Upper lobe of right lung (tissue), 1 donor: ENCODE data around the gene RASD2. TPM values are rescaled to one million over a fixed set of nuclear protein-coding genes. Genes with fewer than 3 reads are reported as not detected.

Source experiments
- ATAC-seq: fragments of 200-7000 bp; cut with Tn5 transposase; one replicate; pipeline ENCODE4 v1.9.1; 2020; ENCODE audit warnings: mild to moderate bottlenecking, moderate library complexity
- DNase-seq: peaks from one replicate; pipeline ENCODE4 v3.0.0-alpha.2; 2020
- H3K27ac ChIP-seq: fragments of 200-600 bp; one replicate; pipeline ENCODE4 v1.8.0; 2022
- H3K27me3 ChIP-seq: fragments of 200-600 bp; one replicate; pipeline ENCODE4 v1.8.0; 2022; ENCODE audit warnings: mild to moderate bottlenecking
- H3K36me3 ChIP-seq: fragments of 200-600 bp; one replicate; pipeline ENCODE4 v1.8.0; 2022
- H3K4me1 ChIP-seq: fragments of 200-600 bp; one replicate; pipeline ENCODE4 v1.8.0; 2022
- H3K4me3 ChIP-seq: fragments of 200-600 bp; one replicate; pipeline ENCODE4 v1.8.0; 2022; ENCODE audit warnings: mild to moderate bottlenecking
- H3K9me3 ChIP-seq: fragments of 200-600 bp; one replicate; pipeline ENCODE4 v1.8.0; 2022
- intact Hi-C: fragments of 100-400 bp; cut with DNase I; formaldehyde crosslinking; loops from one replicate; pipeline ENCODE4 v1.11.0; 2022
- total RNA-seq: library from RNA; stranded (reverse); fragmentation: NEBNext Ultra II Directional; extraction: Animal tissue kit (Norgen Biotek cat#: 25700); gene quantifications from one replicate; pipeline ENCODE4 v1.2.1, GENCODE V29; 2021
- TF ChIP-seq, protein P1 (sequence below): fragments of 200-600 bp; IDR thresholded peaks from one replicate; pipeline ENCODE4 v1.8.0; 2022; ENCODE audit warnings: antibody characterized with exemption
- donor health status: DM: no; HTN: yes; CAD: no; lungs with severe emphysema.

RASD2 gene
- total RNA-seq, 1 donor from 2014 or later: 4.1 TPM

DNA sequence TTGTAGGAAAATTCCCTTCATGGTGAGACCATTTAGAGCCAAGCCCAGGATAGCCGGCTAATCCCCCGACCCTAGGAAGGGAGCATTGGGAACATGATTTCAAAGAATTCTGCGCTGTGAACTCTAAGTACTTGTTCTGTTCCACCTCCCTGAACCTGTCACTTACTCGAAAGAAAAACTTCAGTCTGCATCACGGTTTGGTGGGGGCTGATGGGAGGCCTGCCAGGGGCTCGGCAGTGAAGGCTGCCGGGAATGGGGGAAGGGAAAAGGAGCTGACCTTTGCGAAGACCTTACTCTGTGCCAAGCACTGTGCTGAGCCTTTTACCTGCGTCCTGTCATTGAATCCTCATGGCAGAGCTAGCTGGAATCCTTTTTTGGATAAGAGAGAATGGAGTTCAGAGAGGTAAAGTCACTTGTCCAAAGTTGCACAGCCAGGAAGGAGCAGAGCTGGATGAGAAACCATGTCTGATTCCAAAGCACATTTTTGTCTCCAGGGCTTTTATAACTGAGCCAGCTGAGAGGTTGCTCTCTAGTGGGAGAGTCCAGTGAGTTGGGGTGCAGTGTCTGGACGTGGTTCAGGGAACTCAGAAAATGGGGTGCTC lies 15.4 kb downstream of the RASD2 start:
- H3K27ac ChIP-seq: no peak overlapping the region
- no peak overlapping the region for H3K4me3 ChIP-seq
- no peaks in the 10 kb centered on the region for H3K27me3 ChIP-seq
- H3K36me3 ChIP-seq: no peaks in the 10 kb centered on the region
- ATAC-seq (no peak), DNase-seq (no peak)
- H3K9me3 ChIP-seq: no peaks in the 10 kb centered on the region
- intact Hi-C loops: no loop called here
- H3K4me1 ChIP-seq: no peaks in the 10 kb centered on the region
- TF ChIP-seq, protein P1, sequence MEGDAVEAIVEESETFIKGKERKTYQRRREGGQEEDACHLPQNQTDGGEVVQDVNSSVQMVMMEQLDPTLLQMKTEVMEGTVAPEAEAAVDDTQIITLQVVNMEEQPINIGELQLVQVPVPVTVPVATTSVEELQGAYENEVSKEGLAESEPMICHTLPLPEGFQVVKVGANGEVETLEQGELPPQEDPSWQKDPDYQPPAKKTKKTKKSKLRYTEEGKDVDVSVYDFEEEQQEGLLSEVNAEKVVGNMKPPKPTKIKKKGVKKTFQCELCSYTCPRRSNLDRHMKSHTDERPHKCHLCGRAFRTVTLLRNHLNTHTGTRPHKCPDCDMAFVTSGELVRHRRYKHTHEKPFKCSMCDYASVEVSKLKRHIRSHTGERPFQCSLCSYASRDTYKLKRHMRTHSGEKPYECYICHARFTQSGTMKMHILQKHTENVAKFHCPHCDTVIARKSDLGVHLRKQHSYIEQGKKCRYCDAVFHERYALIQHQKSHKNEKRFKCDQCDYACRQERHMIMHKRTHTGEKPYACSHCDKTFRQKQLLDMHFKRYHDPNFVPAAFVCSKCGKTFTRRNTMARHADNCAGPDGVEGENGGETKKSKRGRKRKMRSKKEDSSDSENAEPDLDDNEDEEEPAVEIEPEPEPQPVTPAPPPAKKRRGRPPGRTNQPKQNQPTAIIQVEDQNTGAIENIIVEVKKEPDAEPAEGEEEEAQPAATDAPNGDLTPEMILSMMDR: no peak

DNA sequence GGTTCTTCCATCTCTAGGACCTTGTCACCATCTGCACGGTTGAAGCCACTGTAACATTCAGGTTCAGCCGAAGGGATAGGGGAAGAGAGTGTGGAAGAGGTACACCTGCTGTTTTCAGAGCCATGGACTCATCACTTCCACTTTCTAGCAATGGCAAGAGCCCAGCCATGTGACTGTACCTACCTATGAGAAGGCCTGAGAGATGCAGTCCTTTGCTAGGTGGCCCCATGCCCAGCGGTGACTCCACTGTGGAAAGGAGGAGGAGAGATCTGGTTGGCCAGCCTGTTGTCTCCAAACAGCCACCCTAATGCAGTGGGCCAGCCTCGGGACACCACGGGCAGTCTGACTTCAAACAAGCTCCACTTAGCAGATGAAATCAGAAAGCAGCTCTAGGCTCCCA lies 16.0 kb downstream of the RASD2 start:
- Histone ChIP-seq H3K36me3 (no peaks in the 10 kb centered on the region), H3K4me1 (no peaks in the 10 kb centered on the region), H3K27me3 (no peaks in the 10 kb centered on the region), H3K27ac (no peak overlapping the region), H3K9me3 (no peaks in the 10 kb centered on the region), H3K4me3 (no peak overlapping the region)
- intact Hi-C loops: no loop called here
- TF ChIP-seq, protein P1: no peak
- DNase-seq (no peak), ATAC-seq (no peak)

GRCh38 chr22:35558031-35558430 lies 17.4 kb downstream of the RASD2 start:
- intact Hi-C loops: no loop called here
- DNase-seq (no peak), ATAC-seq (no peak)
- Histone ChIP-seq H3K27ac (no peak overlapping the region), H3K4me3 (no peak overlapping the region), H3K9me3 (no peaks in the 10 kb centered on the region), H3K27me3 (no peaks in the 10 kb centered on the region), H3K4me1 (no peaks in the 10 kb centered on the region), H3K36me3 (no peaks in the 10 kb centered on the region)
- TF ChIP-seq, protein P1: no peak

- intact Hi-C loops: no loop called here
- H3K4me1 ChIP-seq: no peaks in the 10 kb centered on the region
- no peaks in the 10 kb centered on the region for H3K27me3 ChIP-seq
- ATAC-seq: no peak
- no peaks in the 10 kb centered on the region for H3K36me3 ChIP-seq
- no peaks in the 10 kb centered on the region for H3K9me3 ChIP-seq
- TF ChIP-seq, protein P1: no peak
- H3K4me3 ChIP-seq: no peak overlapping the region
- DNase-seq: no peak
- H3K27ac ChIP-seq: no peak overlapping the region
Measured at GRCh38 chr22:35558719-35559118, 18.1 kb downstream of the RASD2 start.

- Histone ChIP-seq H3K27ac (no peak overlapping the region), H3K36me3 (no peaks in the 10 kb centered on the region), H3K4me1 (no peaks in the 10 kb centered on the region), H3K4me3 (no peak overlapping the region), H3K27me3 (no peaks in the 10 kb centered on the region), H3K9me3 (no peaks in the 10 kb centered on the region)
- no peak for ATAC-seq
- no peak for DNase-seq
- intact Hi-C loops: no loop called here
- TF ChIP-seq, protein P1: no peak
Measured at GRCh38 chr22:35559354-35560005, 18.8 kb downstream of the RASD2 start.
